ENCODE data around the gene GMDS. TPM values are rescaled to one million over a fixed set of nuclear protein-coding genes. Genes with fewer than 3 reads are reported as not detected.

Gene GMDS
- total RNA-seq, 1 experiment from 2014 or later: 5.4 TPM

DNA sequence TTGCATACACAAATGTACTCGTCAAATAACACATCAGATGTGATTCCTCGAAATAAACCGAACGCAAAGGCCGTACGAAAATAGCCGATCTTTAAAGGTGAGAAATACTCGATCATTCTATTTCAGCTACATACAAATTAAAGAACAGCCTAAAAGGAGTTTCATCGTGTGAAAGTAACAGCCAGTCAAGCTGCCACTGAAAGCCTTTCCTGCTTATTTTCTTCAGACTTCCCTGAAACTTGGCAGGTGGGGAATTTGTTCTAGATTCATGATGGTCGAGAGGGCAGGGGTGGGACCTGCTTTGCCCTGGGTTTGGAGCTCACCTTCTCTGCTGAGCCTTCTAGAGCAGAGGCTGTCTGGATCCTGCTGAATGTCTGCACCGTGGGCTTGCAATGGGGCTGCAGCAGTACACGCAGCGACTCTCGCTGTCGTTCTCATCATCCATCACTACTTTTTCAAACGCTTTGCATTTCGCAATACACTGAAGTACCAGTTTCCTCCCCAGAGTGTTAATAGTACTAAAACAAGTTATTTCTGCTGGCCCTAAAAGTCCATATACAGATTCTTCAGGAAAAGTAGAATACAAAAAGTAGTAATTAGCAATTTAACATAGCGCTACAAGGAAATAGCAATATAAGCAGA lies 619.5 kb downstream of the GMDS start:
- DNase-seq (ENCODE audit: low spot score): no peak

DNA sequence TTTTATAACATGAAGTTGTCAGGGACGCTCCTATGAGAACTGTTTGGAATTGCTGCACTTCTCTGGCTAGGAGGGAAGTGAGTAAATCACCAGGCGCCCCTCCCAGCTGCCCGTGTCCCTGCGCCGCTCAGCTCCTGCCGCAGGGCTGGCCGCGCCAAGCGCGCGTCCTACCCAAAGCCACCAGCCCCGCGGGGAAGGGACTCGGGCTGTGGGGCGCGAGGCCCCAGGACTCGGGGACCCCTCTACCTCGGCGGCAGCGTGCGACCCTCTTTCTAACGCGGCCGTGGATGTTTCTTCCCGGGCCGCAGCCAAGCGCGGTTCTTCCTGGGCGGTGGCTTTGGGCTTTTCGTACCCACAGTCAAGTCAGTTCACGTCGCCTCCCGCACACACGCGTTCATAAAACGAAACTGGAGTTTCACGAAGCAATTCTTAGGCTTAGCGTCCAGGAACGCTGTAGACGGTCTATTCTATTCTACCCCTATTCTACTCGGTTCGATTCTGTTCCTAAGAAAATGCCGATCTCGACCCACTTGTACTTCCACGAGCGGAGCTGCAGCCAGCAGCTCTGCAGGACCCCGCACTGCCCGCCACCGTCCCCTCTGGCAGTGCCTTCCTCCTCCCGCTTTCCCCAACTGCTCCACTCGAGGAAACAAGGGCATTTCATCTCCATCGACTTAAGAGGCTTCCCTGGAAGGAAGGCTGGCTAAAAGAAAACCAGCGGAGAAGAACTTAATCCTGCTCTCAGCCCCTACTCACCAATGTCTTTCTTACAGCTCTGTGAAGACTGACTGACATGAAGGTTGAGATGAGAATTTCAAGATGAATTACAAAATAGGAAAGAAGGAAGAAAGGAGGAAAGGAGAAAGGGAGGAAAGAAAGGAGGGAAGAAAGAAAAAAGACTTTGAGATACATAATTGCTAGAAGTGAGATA lies 620.3 kb downstream of the GMDS start:
- DNase-seq (ENCODE audit: low spot score): no peak

DNA sequence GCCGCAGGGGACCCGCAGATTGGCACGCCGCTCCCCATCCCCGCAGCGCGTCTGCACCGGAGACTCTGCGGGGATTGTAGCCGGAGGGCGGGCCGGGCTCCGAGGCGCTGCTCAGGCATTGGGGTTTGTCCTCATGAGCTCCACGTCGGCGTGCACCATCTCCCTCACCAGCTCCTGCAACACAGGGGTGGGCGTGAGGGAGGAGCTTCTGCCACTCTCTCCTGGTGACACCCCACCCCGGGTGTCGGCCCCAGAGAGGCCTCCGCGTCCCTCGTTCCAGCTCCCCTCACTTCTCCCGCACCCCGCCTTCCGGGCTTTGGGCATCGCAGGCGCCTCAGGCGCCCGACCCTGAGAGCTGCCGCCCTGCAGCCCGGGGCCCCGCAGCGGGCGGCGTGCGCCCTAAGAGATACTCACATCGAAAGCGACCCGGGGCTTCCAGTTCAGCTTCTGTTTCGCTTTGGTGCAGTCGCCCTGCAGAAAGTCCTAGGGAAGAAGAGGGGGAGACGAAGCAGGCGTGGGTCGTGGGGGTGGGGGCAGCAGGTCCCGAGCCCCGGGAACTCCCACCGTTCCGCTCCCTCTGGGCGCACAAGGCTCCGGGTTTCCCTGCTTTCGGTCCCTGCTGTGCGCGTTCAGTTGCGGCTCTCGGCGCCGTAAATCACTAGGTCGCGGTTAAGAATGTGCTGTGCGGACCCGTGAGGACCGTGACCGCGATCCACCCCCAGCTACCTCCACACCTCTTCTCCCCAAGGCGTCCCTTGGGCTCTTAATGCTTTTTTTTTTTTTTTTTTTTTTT lies 621.2 kb downstream of the GMDS start:
- no peak for DNase-seq (ENCODE audit: low spot score)

DNA sequence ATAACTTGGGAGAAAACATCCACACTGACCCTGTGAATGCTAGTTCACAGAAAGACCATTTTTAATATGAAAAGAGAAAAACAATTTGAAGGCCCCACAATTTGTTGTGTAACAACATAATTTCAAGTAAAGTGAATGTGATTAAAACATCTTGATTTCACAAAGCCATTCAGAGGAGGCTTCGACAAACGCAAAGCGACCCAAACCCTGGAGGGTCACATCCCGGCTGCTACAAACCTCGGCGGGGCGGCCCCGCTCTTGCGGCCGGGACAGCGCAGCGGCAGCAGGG lies 621.7 kb downstream of the GMDS start:
- DNase-seq (ENCODE audit: low spot score): no peak

DNA sequence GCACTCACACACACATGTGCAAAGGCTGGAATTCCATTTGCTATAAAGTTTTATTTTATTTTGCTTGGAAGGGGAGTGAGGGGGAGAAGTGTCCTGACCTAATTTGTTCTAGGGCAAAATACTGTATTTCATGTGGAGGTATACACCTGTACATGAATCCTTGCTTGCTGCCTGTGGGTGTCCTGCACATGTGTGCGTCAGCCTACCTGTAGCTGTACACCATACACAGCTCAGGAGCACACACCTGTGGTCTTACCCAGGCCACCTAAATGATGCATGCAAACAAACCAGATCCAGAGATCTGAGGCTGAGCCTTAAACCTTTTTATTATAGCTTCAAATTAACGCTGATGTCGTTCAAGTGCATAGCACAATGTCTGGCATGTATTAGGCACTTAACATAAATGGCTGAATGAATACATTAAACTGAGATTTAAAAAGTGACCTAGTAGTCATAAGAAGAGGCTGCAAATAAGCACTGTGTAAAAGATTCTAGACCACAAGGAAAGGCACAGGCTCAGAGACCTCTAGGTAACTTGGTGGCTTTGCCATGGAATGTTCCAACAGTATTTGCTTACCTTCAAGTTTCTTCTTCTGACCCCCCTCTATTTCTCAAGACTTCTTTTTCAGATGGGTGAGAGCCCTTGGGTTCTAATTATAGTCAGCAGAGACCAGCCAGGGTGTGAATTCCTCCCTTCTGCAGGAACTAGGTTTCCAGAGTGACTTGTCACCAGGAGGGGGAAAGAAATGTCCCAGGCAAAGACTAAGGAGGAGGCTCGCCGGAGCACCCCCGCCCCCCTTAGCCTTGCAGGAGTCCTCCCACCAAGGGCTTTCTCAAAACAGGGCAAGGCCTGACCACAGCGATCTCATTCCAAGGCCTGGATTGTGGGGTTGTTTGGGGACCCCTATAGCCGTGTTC lies 622.3 kb downstream of the GMDS start:
- no peak for DNase-seq (ENCODE audit: low spot score)

DNA sequence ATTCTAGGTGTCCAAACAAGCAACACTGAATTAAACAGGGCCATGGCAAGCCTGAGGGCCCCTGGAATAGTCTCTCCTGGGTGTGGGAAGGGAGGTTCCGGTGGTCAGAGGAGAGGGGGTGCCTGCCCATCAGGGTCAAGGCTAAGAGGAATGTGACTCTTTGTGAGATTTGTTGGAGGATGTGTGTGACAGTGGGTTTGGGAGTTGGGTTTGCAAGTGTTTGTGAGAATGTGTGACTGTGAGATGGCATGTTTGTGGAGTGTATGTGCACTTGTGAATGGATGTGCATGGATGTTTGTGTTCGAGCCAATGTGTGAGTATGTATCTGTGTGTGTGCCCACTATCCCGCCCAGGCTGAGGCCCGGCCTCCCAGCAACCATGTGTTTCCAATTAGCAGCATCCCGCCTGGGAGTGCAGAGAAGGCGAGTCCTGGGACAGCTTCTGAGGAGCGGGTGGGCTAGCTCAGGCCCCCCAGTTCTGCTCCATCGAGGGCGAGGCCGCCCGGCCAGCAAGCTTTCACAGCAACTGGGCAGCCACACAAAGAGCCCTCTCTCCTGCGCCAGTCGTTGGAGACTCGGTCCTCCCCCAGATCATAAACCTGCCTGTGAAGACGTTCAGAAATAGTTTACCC lies 623.1 kb downstream of the GMDS start:
- no peak for DNase-seq (ENCODE audit: low spot score)

DNA sequence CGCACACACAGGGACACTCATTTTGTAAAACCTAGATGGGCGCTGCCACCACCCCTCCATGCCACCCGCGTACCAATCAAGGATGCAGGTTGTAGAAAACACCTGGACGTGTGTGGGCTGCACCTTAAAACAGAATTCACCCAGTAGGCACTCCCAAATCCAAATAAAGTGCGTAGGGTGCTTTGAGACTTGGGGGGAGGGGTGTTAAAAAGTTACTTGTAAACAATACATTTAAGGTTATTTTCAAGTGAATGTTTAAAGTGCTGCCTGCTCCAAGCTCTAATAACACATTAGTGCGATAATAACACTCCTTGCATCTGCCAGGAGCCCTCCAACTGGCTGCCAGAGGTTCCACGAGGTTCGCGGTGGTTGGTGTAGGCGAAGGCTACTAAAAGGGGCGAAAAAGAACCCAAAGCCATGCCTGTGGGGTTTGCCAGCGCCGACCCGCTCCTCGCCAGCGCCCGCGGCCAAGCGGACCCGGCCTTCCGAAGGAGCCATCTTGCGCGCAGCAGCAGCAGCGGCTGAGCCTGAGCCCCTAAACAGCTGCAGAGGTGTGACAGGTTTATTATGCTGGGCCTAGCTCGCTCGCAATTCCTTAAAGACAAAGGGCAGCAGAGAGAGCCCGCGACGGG lies 624.2 kb downstream of the GMDS start:
- DNase-seq (ENCODE audit: low spot score): no peak

DNA sequence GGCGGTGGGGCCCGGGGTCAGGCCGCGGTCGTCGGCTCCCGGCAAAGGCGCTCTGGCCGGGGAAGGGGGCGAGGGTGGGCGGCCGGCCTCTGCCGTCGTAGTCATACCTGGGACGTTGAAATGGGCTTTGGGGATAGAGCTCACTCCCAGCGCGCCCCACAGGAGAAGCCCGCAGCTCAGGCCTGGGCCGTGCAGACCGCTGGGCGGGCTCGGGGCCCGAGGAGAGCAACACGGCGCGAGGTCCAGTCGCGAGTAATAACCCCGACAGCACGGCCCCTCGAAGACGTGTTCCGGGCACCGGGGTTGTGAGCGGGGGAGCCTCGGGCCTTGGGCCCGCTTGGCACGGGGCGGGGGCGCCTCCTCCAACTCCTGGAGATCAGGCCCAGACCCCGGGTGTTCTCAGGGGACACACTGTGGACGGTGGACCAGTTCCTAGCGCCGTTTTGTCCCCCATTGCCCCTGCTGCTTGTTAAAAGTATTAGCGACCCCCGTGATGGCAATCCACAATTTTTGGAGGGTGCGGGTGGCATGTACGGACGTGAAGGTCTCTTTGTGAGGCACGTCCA lies 624.8 kb downstream of the GMDS start:
- no peak for DNase-seq (ENCODE audit: low spot score)

DNA sequence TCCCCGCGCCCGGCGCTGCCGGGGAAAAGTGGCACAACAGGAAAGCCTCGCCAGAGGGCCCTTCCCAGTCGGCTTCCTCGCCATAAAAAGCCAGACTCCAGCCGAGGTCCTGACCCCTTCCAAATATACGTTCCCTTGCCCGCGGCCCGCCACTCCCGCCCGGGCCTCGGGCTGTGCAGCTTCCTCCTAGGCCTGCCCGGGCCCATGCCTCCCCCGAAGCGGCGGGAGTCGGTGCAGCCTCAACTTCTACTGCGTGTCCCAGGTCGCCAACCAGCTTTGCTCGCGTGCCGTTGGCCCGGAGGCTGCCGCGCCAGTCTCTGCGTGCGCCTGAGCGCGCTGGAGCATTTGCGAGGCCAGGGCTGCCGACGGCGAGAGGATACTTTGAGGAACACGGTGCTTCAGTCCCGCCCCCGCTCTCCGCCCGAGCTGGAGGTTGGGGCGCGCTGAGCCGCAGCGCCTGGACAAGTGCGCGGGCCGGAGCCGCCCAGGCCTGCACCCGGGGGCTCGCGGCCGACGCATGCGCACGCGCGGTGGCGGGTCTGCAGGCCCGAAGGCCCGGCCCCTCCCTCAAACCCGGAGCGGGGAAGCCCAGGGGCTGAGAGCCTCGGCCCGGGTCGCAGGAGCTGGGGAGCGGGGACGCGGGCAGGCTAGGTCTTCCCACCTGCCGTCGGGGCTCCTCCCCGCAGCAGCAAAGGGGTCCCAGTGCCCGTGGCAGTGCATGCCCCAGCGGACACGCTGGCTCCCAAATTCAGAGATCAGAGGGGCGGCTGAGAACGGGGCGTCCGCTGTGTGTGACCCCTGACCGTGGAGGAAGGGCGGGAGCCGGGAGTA lies 625.5 kb downstream of the GMDS start:
- no peak for DNase-seq (ENCODE audit: low spot score)

DNA sequence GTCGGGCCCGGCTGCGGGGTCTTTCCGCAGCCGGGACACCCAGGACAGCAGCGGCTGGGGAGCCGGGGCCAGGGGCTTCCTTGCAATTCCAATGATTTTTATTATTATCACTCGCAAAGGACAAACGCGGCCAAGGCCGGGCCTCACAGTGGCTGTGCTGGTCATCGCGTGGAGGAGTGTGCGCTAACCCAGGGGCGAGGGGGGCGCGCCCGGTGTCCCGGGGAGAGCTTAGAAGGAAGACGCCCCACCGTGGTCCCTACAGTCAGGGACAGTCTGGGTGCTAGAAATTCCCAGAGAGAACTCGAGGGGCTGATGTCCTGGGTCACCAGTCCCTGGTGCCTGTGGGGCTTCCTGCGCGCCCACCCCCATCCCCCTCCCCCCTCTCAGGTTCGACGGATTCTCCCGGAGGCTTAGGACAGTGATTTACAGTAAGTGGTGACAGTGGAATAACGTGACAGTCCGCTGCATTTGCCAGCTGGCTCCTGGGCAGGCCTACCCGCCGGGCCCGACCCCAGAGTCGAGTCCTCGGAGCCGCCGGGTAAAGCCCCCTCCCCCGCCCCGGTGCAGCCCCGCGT lies 626.2 kb downstream of the GMDS start:
- DNase-seq (ENCODE audit: low spot score): no peak

DNA sequence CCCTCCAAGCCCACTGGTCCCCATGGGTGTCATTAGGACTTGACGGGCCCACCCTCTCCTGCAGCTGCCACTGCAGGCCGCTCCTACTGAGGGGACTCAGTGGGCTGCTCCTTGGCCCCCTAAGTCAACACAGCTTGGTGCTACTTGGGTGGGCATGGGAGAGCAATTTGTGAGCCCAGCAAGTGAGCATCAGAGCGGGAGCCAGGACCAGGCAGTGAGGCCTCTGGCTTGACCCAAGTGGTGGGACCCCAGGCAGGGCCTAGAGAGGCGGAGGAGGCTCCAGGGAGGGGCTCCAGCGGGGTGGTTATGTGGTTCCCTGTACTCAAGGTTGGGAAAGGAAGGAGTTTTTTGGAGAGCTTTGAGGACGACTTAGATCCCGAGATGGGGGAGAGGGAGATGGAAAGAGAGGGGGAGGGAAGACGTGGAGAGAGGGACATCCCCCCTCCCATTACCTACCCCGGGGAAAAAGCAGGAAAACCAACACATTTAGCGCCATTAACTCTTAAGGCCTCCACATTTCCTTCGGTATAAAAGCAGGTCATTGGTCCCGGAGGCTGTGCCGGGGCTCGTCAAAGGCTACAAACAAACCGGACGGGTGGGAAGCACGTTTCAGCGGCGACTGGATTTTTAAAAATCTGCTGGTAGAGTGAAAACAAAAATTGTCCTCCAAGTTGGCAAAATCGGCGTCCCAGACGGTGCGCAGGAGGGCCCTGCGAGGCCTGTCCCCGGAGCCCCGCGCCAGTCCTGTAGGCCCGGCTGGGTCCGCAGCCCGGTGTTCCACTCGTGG lies 626.9 kb downstream of the GMDS start:
- DNase-seq (ENCODE audit: low spot score): no peak

DNA sequence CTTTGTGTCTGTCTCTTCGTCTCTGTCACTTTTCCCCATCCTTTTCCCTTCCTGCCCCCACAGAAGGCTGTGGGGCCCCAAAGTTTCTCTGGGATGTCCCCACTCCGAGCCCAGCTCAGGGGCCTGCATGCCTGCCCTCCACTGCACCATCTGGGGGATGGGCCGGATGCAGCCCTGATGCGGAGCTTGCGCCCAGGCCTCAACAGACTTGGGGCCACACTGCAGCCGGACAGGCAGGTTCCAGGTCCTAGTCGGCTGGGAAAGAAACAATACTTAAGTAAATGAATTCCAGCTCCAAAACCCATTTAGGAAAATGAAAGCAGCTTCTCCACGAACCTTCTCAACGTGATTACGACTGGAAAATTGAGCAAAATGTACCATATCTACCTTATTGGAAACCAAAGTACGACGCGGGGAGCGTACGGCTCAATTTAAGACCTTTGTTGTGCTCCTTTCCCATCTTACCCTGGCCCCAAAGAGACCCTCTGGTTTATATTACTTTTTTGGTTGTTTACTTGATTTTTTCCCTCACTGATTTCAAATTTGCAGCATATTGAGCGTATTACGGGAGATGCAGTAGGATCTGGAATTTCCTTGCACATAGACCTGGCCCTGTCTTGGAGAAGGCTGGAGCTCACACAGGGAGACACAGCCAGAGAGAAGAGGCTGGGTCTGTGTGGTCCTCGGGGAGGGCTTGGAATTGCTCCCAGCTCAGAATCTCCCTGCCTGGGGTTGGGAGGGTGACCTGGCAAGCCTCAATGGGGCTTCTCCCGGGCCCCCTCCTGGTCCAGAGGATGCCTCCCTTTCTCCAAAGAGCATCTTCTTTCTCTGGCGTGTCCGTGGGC lies 627.7 kb downstream of the GMDS start:
- no peak for DNase-seq (ENCODE audit: low spot score)

DNA sequence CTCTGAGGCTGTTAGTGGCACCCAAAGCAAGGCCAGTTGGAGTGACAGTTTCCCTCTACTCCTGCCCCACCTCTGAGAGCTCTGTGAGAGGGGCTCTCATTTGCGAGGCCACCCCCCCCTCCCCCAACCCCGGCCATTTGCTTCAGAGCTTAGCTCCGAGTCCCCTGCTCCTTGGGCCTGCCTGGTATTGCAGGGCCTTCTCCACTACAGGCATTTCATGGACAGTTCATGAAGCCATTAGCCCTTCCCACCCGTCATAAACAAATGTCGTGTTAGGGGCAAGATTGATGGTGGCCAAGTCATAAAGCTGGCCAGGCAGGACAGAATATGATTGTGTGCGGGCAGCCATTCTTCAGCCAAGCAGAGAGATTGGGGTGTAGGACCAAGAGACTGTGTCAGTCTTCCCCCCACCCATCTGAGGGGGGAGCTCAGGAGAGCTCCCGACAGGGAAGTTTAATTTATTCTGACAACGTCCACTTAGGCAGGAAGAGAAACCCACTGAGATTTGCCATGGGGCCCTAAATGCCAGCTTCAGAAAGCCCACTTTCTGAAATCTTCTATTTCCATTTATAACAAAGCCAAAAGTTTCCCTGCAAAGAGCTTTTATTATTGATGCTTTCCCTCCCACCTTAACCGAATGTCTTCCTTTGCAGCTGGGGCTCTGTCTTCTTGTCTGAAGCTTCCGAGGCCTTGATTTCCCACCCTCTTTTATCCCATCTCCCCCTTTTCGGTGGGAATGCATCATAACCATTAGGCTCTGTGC lies 628.5 kb downstream of the GMDS start:
- DNase-seq (ENCODE audit: low spot score): no peak

DNA sequence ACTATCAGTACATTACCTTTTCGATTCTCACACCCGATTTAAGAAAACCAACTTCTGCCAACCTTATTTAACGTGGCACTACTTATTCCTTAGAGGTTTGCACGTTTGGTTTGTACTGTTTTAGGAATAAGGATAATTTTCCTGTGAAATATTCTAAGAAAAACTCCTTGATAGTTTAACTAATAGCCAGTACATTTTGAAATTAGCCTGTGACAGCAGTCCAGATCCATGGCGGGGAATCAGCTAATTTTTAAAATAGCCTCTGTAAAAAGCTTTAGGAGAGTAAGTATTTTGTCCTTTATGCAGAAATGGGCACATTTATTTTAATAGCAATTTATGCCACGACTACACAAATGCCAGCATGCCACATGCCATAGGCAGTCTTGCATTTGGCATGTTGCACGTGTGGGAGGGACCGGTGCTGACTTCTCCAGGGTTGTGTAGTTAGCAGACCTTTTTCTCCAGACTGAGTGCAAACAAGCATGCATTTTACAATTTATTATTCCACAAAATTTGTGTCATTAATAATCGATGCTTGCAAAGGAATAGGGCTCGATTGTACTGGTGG lies 629.5 kb downstream of the GMDS start:
- DNase-seq (ENCODE audit: low spot score): no peak

DNA sequence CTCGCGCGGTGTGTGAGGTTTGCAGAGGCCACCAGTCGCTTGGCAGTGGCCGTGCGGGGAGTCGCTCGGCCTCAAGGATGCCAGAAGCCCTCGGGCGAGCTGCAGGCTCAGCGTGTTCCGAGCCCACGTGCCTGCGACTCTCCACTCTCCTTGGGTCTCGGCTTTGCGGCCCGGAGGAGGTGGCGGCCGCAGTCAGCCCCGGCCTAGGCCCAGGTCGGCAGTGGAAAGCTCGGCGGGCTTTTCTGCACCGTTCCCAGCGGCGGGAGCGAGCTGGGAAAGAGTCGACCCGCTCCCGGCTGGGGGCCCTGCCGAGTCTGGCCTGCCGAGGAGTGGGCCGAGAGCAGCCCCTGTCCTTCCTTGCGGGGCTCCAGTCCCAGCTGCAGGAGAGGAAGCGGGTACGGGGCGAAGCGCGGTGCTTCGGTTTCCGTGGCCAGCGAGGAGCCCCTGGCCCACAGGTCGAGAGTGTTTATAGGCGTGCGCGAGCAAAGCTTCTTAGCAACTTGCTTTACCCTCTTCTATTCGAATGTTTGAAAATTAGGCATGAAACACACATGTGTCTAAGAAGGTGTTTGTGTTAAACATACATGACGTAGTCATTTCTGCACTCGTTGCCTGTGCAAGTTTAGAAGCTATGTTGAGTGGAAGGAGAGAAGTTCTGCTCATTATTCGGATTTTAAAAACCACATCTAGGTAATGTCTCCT lies 630.1 kb downstream of the GMDS start:
- no peak for DNase-seq (ENCODE audit: low spot score)
